Subcutaneous abdominal adipose tissue (tissue), 5 donors: ENCODE measurements around the gene SRPRB.

ENCODE experiments used
- H3K27ac ChIP-seq: one replicate; pipeline ENCODE4 v1.7.0; 2013; ENCODE audit warnings: low read depth, mild to moderate bottlenecking, inconsistent platforms, low read length, moderate library complexity
- H3K27me3 ChIP-seq, 5 donors: one replicate each; pipeline ENCODE4 v1.7.0; 2013; ENCODE audit warnings: low read length in 5 of 5, inconsistent platforms in 1 of 5; ENCODE audit not compliant: control insufficient read depth in 5 of 5, insufficient read depth in 4 of 5
- H3K36me3 ChIP-seq, 5 donors: one replicate each; pipeline ENCODE4 v1.7.0; 2013; ENCODE audit warnings: low read length in 5 of 5; ENCODE audit not compliant: control insufficient read depth in 5 of 5, insufficient read depth in 5 of 5
- H3K4me1 ChIP-seq, 5 donors: one replicate each; pipeline ENCODE4 v1.7.0; 2013; ENCODE audit warnings: low read length in 5 of 5, mild to moderate bottlenecking in 3 of 5, moderate library complexity in 1 of 5; ENCODE audit not compliant: control insufficient read depth in 5 of 5, insufficient read depth in 5 of 5
- H3K4me3 ChIP-seq, 5 donors: one replicate each; pipeline ENCODE4 v1.7.0; 2013; ENCODE audit warnings: low read length in 5 of 5, low read depth in 1 of 5
- H3K9ac ChIP-seq, 5 donors: one replicate each; pipeline ENCODE4 v1.7.0; 2013; ENCODE audit warnings: low read length in 5 of 5, mild to moderate bottlenecking in 4 of 5, moderate library complexity in 3 of 5
- H3K9me3 ChIP-seq, 5 donors: one replicate each; pipeline ENCODE4 v1.7.0; 2013; ENCODE audit warnings: low read length in 5 of 5; ENCODE audit not compliant: control insufficient read depth in 5 of 5
- donor health status: healthy.
- donor health status: healthy.
- donor health status: healthy.
- donor health status: healthy.
- donor health status: healthy.

The SRPRB gene

GRCh38 chr3:133824961-133825485 is 19.4 kb downstream of the SRPRB start:
- no peak overlapping the region for H3K27ac ChIP-seq
- no peak overlapping the region for H3K4me3 ChIP-seq
- H3K36me3 ChIP-seq = peaks cover 5 to 51% (median 33%) of the 10 kb centered on the region in 5 donors
- no peaks in the 10 kb centered on the region for H3K9me3 ChIP-seq
- no peaks in the 10 kb centered on the region for H3K27me3 ChIP-seq
- no peak overlapping the region for H3K9ac ChIP-seq
- H3K4me1 ChIP-seq = peaks cover 0 to 12% (median 9%) of the 10 kb centered on the region in 5 donors

- Histone ChIP-seq H3K9me3 (no peaks in the 10 kb centered on the region), H3K4me3 (no peak overlapping the region)
Observed at GRCh38 chr3:133825969-133826727, 20.5 kb downstream of the SRPRB start.

GRCh38 chr3:133827136-133827535 is 21.5 kb downstream of the SRPRB start:
- no peaks in the 10 kb centered on the region for H3K27me3 ChIP-seq
- H3K9me3 ChIP-seq = no peaks in the 10 kb centered on the region
- H3K27ac ChIP-seq = no peak overlapping the region
- peaks cover 2 to 30% (median 19%) of the 10 kb centered on the region in 5 donors for H3K36me3 ChIP-seq
- no peak overlapping the region for H3K4me3 ChIP-seq
- H3K4me1 ChIP-seq = no peaks in the 10 kb centered on the region
- no peak overlapping the region for H3K9ac ChIP-seq

More at GRCh38 chr3:133825969-133826727, 20.5 kb downstream of the SRPRB start:
- Histone ChIP-seq H3K36me3 (peaks cover 2 to 40% (median 23%) of the 10 kb centered on the region in 5 donors), H3K27me3 (no peaks in the 10 kb centered on the region), H3K27ac (no peak overlapping the region), H3K9ac (no peak overlapping the region), H3K4me1 (peaks cover 0 to 9% (median 6%) of the 10 kb centered on the region in 5 donors)

- Histone ChIP-seq H3K27me3 (no peaks in the 10 kb centered on the region), H3K4me1 (no peaks in the 10 kb centered on the region), H3K4me3 (no peak overlapping the region), H3K9me3 (no peaks in the 10 kb centered on the region), H3K36me3 (peaks cover 1 to 26% (median 17%) of the 10 kb centered on the region in 5 donors), H3K27ac (no peak overlapping the region), H3K9ac (no peak overlapping the region)
Observed at GRCh38 chr3:133827684-133828083, 22.1 kb downstream of the SRPRB start.

- H3K9ac ChIP-seq = no peak overlapping the region
- no peak overlapping the region for H3K4me3 ChIP-seq
- H3K9me3 ChIP-seq = no peaks in the 10 kb centered on the region
- H3K27me3 ChIP-seq = no peaks in the 10 kb centered on the region
- no peak overlapping the region for H3K27ac ChIP-seq
- H3K4me1 ChIP-seq = no peaks in the 10 kb centered on the region
- peaks cover 0 to 28% (median 16%) of the 10 kb centered on the region in 5 donors for H3K36me3 ChIP-seq
Observed at GRCh38 chr3:133828576-133829309, 23.1 kb downstream of the SRPRB start.

GRCh38 chr3:133829310-133829707 is 23.7 kb downstream of the SRPRB start:
- H3K9ac ChIP-seq = no peak overlapping the region
- H3K27ac ChIP-seq = no peak overlapping the region
- H3K9me3 ChIP-seq = no peaks in the 10 kb centered on the region
- H3K27me3 ChIP-seq = no peaks in the 10 kb centered on the region
- H3K36me3 ChIP-seq = peaks cover 0 to 27% (median 11%) of the 10 kb centered on the region in 5 donors
- no peak overlapping the region for H3K4me3 ChIP-seq
- H3K4me1 ChIP-seq = no peaks in the 10 kb centered on the region

- Histone ChIP-seq H3K9me3 (no peaks in the 10 kb centered on the region), H3K4me3 (no peak overlapping the region), H3K36me3 (peaks cover 0 to 25% (median 5%) of the 10 kb centered on the region in 5 donors), H3K27me3 (no peaks in the 10 kb centered on the region), H3K27ac (no peak overlapping the region), H3K4me1 (no peaks in the 10 kb centered on the region), H3K9ac (no peak overlapping the region)
Observed at GRCh38 chr3:133830071-133830470, 24.5 kb downstream of the SRPRB start.

GRCh38 chr3:133831966-133832801 is 26.6 kb downstream of the SRPRB start:
- H3K9ac ChIP-seq = no peak overlapping the region
- H3K4me1 ChIP-seq = no peaks in the 10 kb centered on the region
- no peaks in the 10 kb centered on the region for H3K9me3 ChIP-seq
- H3K4me3 ChIP-seq = no peak overlapping the region
- H3K36me3 ChIP-seq = peaks cover 0 to 27% (median 11%) of the 10 kb centered on the region in 5 donors
- H3K27me3 ChIP-seq = no peaks in the 10 kb centered on the region
- no peak overlapping the region for H3K27ac ChIP-seq

GRCh38 chr3:133832802-133833144 is 27.2 kb downstream of the SRPRB start:
- H3K4me1 ChIP-seq = no peaks in the 10 kb centered on the region
- H3K9ac ChIP-seq = no peak overlapping the region
- no peak overlapping the region for H3K4me3 ChIP-seq
- no peaks in the 10 kb centered on the region for H3K9me3 ChIP-seq
- H3K27ac ChIP-seq = no peak overlapping the region
- no peaks in the 10 kb centered on the region for H3K27me3 ChIP-seq
- H3K36me3 ChIP-seq = peaks cover 0 to 33% (median 14%) of the 10 kb centered on the region in 5 donors
